SU-DHL-6 (cell line): ENCODE results near the gene CCDC8.

Experiments
- H2AFZ ChIP-seq: fragments of 200-600 bp; sonication (generic); 2 replicates; pipeline ENCODE4 v1.6.1; 2014; ENCODE audit warnings: low read depth, mild to moderate bottlenecking, moderate library complexity, mixed read lengths, antibody characterized with exemption, low read length; ENCODE audit not compliant: severe bottlenecking
- H3F3A ChIP-seq: fragments of 200-600 bp; shearing (Covaris generic); 2 replicates; pipeline ENCODE4 v1.6.0; 2016; ENCODE audit warnings: antibody characterized with exemption, mild to moderate bottlenecking; ENCODE audit not compliant: insufficient read depth
- H3K27ac ChIP-seq: fragments of 200-600 bp; sonication (generic); 2 replicates; pipeline ENCODE4 v1.5.1; 2016; ENCODE audit warnings: low read depth, mild to moderate bottlenecking, low read length, moderate library complexity, mixed read lengths
- H3K27me3 ChIP-seq: fragments of 200-600 bp; sonication (generic), shearing (Covaris generic); 2 replicates; pipeline ENCODE4 v1.6.0; 2014; ENCODE audit warnings: mild to moderate bottlenecking, low read length
- H3K36me3 ChIP-seq: fragments of 200-600 bp; sonication (generic); 2 replicates; pipeline ENCODE4 v1.6.1; 2014; ENCODE audit warnings: mild to moderate bottlenecking, low read length, mixed read lengths
- H3K4me2 ChIP-seq: fragments of 300-600, 200-600 bp; shearing (Covaris generic), sonication (generic); 2 replicates; pipeline ENCODE4 v1.6.0; 2014; ENCODE audit warnings: low read length, low read depth, mild to moderate bottlenecking; ENCODE audit not compliant: poor library complexity, severe bottlenecking
- H3K4me3 ChIP-seq: fragments of 200-600 bp; sonication (generic); 2 replicates; pipeline ENCODE4 v1.5.1; 2014; ENCODE audit warnings: antibody characterized with exemption, low read length, mild to moderate bottlenecking, mixed read lengths; ENCODE audit not compliant: insufficient read depth, poor library complexity, severe bottlenecking
- H3K79me2 ChIP-seq: fragments of 200-600 bp; sonication (generic); 2 replicates; pipeline ENCODE4 v1.6.1; 2014; ENCODE audit warnings: mild to moderate bottlenecking, low read length, moderate library complexity; ENCODE audit not compliant: insufficient read depth
- H3K9ac ChIP-seq: fragments of 200-600 bp; sonication (generic); 2 replicates; pipeline ENCODE4 v1.7.0; 2014; ENCODE audit warnings: mild to moderate bottlenecking, low read length
- H3K9me2 ChIP-seq: fragments of 200-600 bp; sonication (generic); replicated peaks from 2 replicates; pipeline ENCODE4 v1.6.1; 2014; ENCODE audit warnings: low read length; ENCODE audit not compliant: insufficient read depth
- H3K9me3 ChIP-seq: fragments of 200-600 bp; sonication (generic); 2 replicates; pipeline ENCODE4 v1.6.1; 2014; ENCODE audit warnings: low read length, mixed read lengths; ENCODE audit not compliant: insufficient read depth
- H4K20me1 ChIP-seq: fragments of 200-600 bp; sonication (generic); 2 replicates; pipeline ENCODE4 v1.6.1; 2014; ENCODE audit warnings: low read depth, mild to moderate bottlenecking, antibody characterized with exemption, low read length, moderate library complexity, mixed read lengths
- CTCF ChIP-seq: fragments of 200-600 bp; sonication (generic); IDR thresholded peaks from one replicate; pipeline ENCODE4 v1.5.1; 2017; ENCODE audit warnings: antibody characterized with exemption, mild to moderate bottlenecking, low read length, moderate library complexity; ENCODE audit not compliant: insufficient read depth, poor library complexity, severe bottlenecking
- EZH2phosphoT487 ChIP-seq: fragments of 200-600 bp; sonication (generic), shearing (Covaris generic); conservative IDR thresholded peaks from 2 replicates; pipeline ENCODE4 v1.6.1; 2018; ENCODE audit warnings: mild to moderate bottlenecking, antibody characterized with exemption, low read length, moderate library complexity, mixed read lengths

The CCDC8 gene

GRCh38 chr19:46412650-46413261 lies 608 bp downstream of the CCDC8 start:
- no peaks in the 10 kb centered on the region for H3K9me3 ChIP-seq
- H3K36me3 ChIP-seq = no peaks in the 10 kb centered on the region
- no peaks in the 10 kb centered on the region for H3K27me3 ChIP-seq
- no peaks in the 10 kb centered on the region for H3F3A ChIP-seq
- no peaks in the 10 kb centered on the region for H4K20me1 ChIP-seq
- no peak overlapping the region for H3K27ac ChIP-seq
- TF ChIP-seq EZH2phosphoT487 = no peak
- no peak for TF ChIP-seq CTCF
- H3K9ac ChIP-seq = no peak overlapping the region
- no peak overlapping the region for H2AFZ ChIP-seq
- H3K9me2 ChIP-seq = no peaks in the 10 kb centered on the region
- H3K79me2 ChIP-seq = no peaks in the 10 kb centered on the region
- H3K4me2 ChIP-seq = no peak overlapping the region
- no peak overlapping the region for H3K4me3 ChIP-seq

- TF ChIP-seq CTCF (no peak), EZH2phosphoT487 (no peak)
- Histone ChIP-seq H3K27me3 (no peaks in the 10 kb centered on the region), H3K79me2 (no peaks in the 10 kb centered on the region), H2AFZ (no peak overlapping the region), H4K20me1 (no peaks in the 10 kb centered on the region), H3K4me3 (no peak overlapping the region), H3K36me3 (no peaks in the 10 kb centered on the region), H3F3A (no peaks in the 10 kb centered on the region), H3K9me3 (no peaks in the 10 kb centered on the region), H3K4me2 (no peak overlapping the region), H3K9me2 (no peaks in the 10 kb centered on the region), H3K27ac (no peak overlapping the region), H3K9ac (no peak overlapping the region)
Measured at GRCh38 chr19:46411925-46412649, 1.3 kb downstream of the CCDC8 start.

GRCh38 chr19:46411088-46411924 lies 2.1 kb downstream of the CCDC8 start:
- Histone ChIP-seq H2AFZ (no peak overlapping the region), H3K4me3 (no peak overlapping the region), H3K27ac (no peak overlapping the region), H3K4me2 (no peak overlapping the region), H3K9me3 (no peaks in the 10 kb centered on the region), H3K9ac (no peak overlapping the region), H3K36me3 (no peaks in the 10 kb centered on the region), H3K27me3 (no peaks in the 10 kb centered on the region), H3F3A (no peaks in the 10 kb centered on the region), H4K20me1 (no peaks in the 10 kb centered on the region), H3K79me2 (no peaks in the 10 kb centered on the region), H3K9me2 (no peaks in the 10 kb centered on the region)
- TF ChIP-seq EZH2phosphoT487 (no peak), CTCF (no peak)
